Gastrocnemius medialis (tissue), 4 donors: ENCODE data around the gene RETREG1.

Source experiments
- CTCF ChIP-seq, 5 experiments: fragments of 450-650 bp in 3 of 5; fragments of 200-600 bp in 2 of 5; sonication (generic) in 2 of 5; IDR thresholded peaks in 4 of 5; conservative IDR thresholded peaks in 1 of 5; 1 replicate in 4 of 5; 2 replicates in 1 of 5; pipeline ENCODE4 v1.5.1; 2016 to 2019; ENCODE audit warnings: antibody characterized with exemption in 5 of 5, mild to moderate bottlenecking in 3 of 5, moderate library complexity in 3 of 5
- POLR2A ChIP-seq, 2 donors: fragments of 450-650 bp; IDR thresholded peaks; one replicate each; pipeline ENCODE4 v1.6.1; 2017; ENCODE audit warnings: antibody characterized with exemption in 2 of 2, mild to moderate bottlenecking in 2 of 2, moderate library complexity in 2 of 2

GRCh38 chr5:16539169-16539666 is 77.6 kb downstream of the RETREG1 start:
- TF ChIP-seq POLR2A (IDR thresholded peaks at IDR 0.05) = peak; percentile 67 to 81
- TF ChIP-seq CTCF (IDR thresholded peaks at IDR 0.05 in 4 of 5, conservative IDR thresholded peaks at IDR 0.05 in 1 of 5) = peak in 1 of 5 experiments; percentile 34
